CD14-positive monocyte (primary cell): ENCODE results near the gene PTGFRN. TPM values are rescaled to one million over a fixed set of nuclear protein-coding genes. Genes with fewer than 3 reads are reported as not detected.

Source experiments
- DNase-seq, 3 donors: peaks; one replicate each; pipeline ENCODE4 v3.0.0-alpha.2; 2011 to 2022
- H2AFZ ChIP-seq: 2 replicates; pipeline ENCODE4 v1.6.0; 2012; ENCODE audit warnings: mild to moderate bottlenecking, low read depth, low read length, inconsistent platforms; ENCODE audit not compliant: insufficient read depth, poor library complexity, severe bottlenecking
- H3K27ac ChIP-seq, 2 donors: 1 replicate in 1 of 2; 2 replicates in 1 of 2; pipeline ENCODE4 v1.5.1; 2012 to 2013; ENCODE audit warnings: low read length in 2 of 2, control low read depth in 1 of 2, inconsistent platforms in 1 of 2, low read depth in 1 of 2, mild to moderate bottlenecking in 1 of 2
- H3K27me3 ChIP-seq, 2 donors: one replicate each; pipeline versions ENCODE4 v1.6.0 to v1.6.1; 2011 to 2013; ENCODE audit warnings: low read length in 2 of 2; ENCODE audit not compliant: control insufficient read depth in 2 of 2, insufficient read depth in 2 of 2
- H3K36me3 ChIP-seq, 2 donors: replicated peaks in 1 of 2; 1 replicate in 1 of 2; 2 replicates in 1 of 2; pipeline versions ENCODE4 v1.5.1 to v1.6.1; 2012 to 2013; ENCODE audit warnings: low read length in 2 of 2, control low read depth in 1 of 2, inconsistent platforms in 1 of 2, mild to moderate bottlenecking in 1 of 2; ENCODE audit not compliant: insufficient read depth in 2 of 2, control insufficient read depth in 1 of 2
- H3K4me1 ChIP-seq, 2 donors: 1 replicate in 1 of 2; 2 replicates in 1 of 2; pipeline versions ENCODE4 v1.5.1 to v1.6.1; 2012 to 2013; ENCODE audit warnings: low read length in 2 of 2, control low read depth in 1 of 2, inconsistent platforms in 1 of 2, mild to moderate bottlenecking in 1 of 2, moderate library complexity in 1 of 2; ENCODE audit not compliant: insufficient read depth in 2 of 2, control insufficient read depth in 1 of 2
- H3K4me2 ChIP-seq: replicated peaks from 2 replicates; pipeline ENCODE3; 2012; ENCODE audit warnings: low read length, moderate library complexity, mild to moderate bottlenecking; ENCODE audit not compliant: poor library complexity, severe bottlenecking; ENCODE audit errors: extremely low read depth
- H3K4me3 ChIP-seq, 3 experiments: fragments of 200-600 bp in 1 of 3; sonication (generic) in 1 of 3; replicated peaks in 1 of 3; 1 replicate in 2 of 3; 2 replicates in 1 of 3; pipeline ENCODE4 v1.5.1; 2011 to 2013; ENCODE audit warnings: low read length in 3 of 3, mild to moderate bottlenecking in 3 of 3, control low read depth in 2 of 3, low read depth in 2 of 3, inconsistent platforms in 1 of 3, moderate library complexity in 1 of 3
- H3K79me2 ChIP-seq: 2 replicates; pipeline ENCODE4 v1.6.0; 2012; ENCODE audit warnings: mild to moderate bottlenecking, control low read depth, inconsistent platforms, low read length, moderate library complexity; ENCODE audit not compliant: insufficient read depth
- H3K9ac ChIP-seq: 2 replicates; pipeline ENCODE4 v1.6.0; 2017; ENCODE audit warnings: low read length, mild to moderate bottlenecking; ENCODE audit not compliant: insufficient read depth, poor library complexity, severe bottlenecking
- H3K9me3 ChIP-seq, 2 donors: replicated peaks in 1 of 2; 1 replicate in 1 of 2; 2 replicates in 1 of 2; pipeline versions ENCODE4 v1.5.1 to v1.6.1; 2012 to 2013; ENCODE audit warnings: low read length in 2 of 2, control low read depth in 1 of 2; ENCODE audit not compliant: control insufficient read depth in 1 of 2, insufficient read depth in 1 of 2
- H4K20me1 ChIP-seq: 2 replicates; pipeline ENCODE4 v1.6.0; 2012; ENCODE audit warnings: mild to moderate bottlenecking, low read length, control low read depth, moderate library complexity; ENCODE audit not compliant: insufficient read depth
- H3K27ac Mint-ChIP-seq, 7 donors: one replicate each; pipeline ENCODE4 v1.8.0; 2020; ENCODE audit warnings: mild to moderate bottlenecking in 7 of 7, mixed read lengths in 7 of 7, moderate library complexity in 6 of 7, inconsistent platforms in 2 of 7
- H3K27me3 Mint-ChIP-seq, 3 donors: one replicate each; pipeline ENCODE4 v1.8.0; 2021 to 2022; ENCODE audit warnings: low read depth in 3 of 3, mild to moderate bottlenecking in 3 of 3, mixed read lengths in 3 of 3, moderate library complexity in 3 of 3, inconsistent platforms in 1 of 3
- H3K36me3 Mint-ChIP-seq, 2 donors: one replicate each; pipeline ENCODE4 v1.8.0; 2020; ENCODE audit warnings: mixed read lengths in 2 of 2, inconsistent platforms in 1 of 2, mild to moderate bottlenecking in 1 of 2
- H3K4me1 Mint-ChIP-seq: one replicate; pipeline ENCODE4 v1.8.0; 2020; ENCODE audit warnings: mild to moderate bottlenecking, mixed read lengths
- H3K4me3 Mint-ChIP-seq, 2 donors: one replicate each; pipeline ENCODE4 v1.8.0; 2020; ENCODE audit warnings: mild to moderate bottlenecking in 2 of 2, mixed read lengths in 2 of 2, moderate library complexity in 1 of 2
- H3K9me3 Mint-ChIP-seq, 7 donors: one replicate each; pipeline ENCODE4 v1.8.0; 2020 to 2022; ENCODE audit warnings: mixed read lengths in 7 of 7, mild to moderate bottlenecking in 6 of 7, moderate library complexity in 6 of 7, inconsistent platforms in 2 of 7
- CTCF ChIP-seq: fragments of 200-600 bp; IDR thresholded peaks from one replicate; pipeline ENCODE4 v1.8.0; 2022; ENCODE audit warnings: antibody characterized with exemption, mild to moderate bottlenecking
- WGBS: methylation state at CpG from one replicate; pipeline ENCODE4 v1.1.5; 2013; ENCODE audit warnings: missing lambda C conversion rate; ENCODE audit not compliant: insufficient coverage; 5-methylcytosine and 5-hydroxymethylcytosine counted together
- intact Hi-C, 2 donors: fragments of 100-400 bp; cut with micrococcal nuclease; formaldehyde crosslinking; loops; one replicate each; pipeline versions ENCODE4 v1.15.0 to v1.15.1; 2023
- polyA plus RNA-seq, 3 donors: library from polyadenylated mRNA; depleted of rRNA in 1 of 3; unstranded in 2 of 3; stranded (reverse) in 1 of 3; fragments of 300-500 nt in 2 of 3; fragments of >200 nt in 1 of 3; fragmentation: Illumina TruSeq in 2 of 3; gene quantifications; 1 replicate in 2 of 3; 2 replicates in 1 of 3; pipeline ENCODE4 v1.2.3, GENCODE V29; 2012 to 2021

Gene PTGFRN
- polyA plus RNA-seq, 3 donors = 1.5 to 2.9 (median 1.6) TPM

GRCh38 chr1:116868385-116868784 is 41.3 kb upstream of the PTGFRN start:
- no peak for DNase-seq
- no peaks in the 10 kb centered on the region for H3K79me2 ChIP-seq
- no peak overlapping the region for H3K27ac Mint-ChIP-seq
- peaks cover 6% of the 10 kb centered on the region for H3K4me1 Mint-ChIP-seq
- TF ChIP-seq CTCF = no peak
- H3K36me3 Mint-ChIP-seq = no peaks in the 10 kb centered on the region
- no peaks in the 10 kb centered on the region for H3K36me3 ChIP-seq
- peaks cover 12 to 26% of the 10 kb centered on the region in 2 donors for H3K9me3 ChIP-seq
- H3K27me3 ChIP-seq = no peaks in the 10 kb centered on the region
- H3K4me3 Mint-ChIP-seq = no peak overlapping the region
- H3K4me3 ChIP-seq = no peak overlapping the region
- 70% methylated on average over 2 of the region's 3 CpGs for WGBS
- H3K27me3 Mint-ChIP-seq = peaks cover 2 to 5% (median 5%) of the 10 kb centered on the region in 3 donors
- H3K4me2 ChIP-seq = no peak overlapping the region
- no peak overlapping the region for H3K9ac ChIP-seq
- H2AFZ ChIP-seq = no peak overlapping the region
- H3K9me3 Mint-ChIP-seq = peaks cover 0 to 5% (median 0%) of the 10 kb centered on the region in 7 donors
- H3K27ac ChIP-seq = no peak overlapping the region
- intact Hi-C loops = no loop called here
- H3K4me1 ChIP-seq = peaks cover 0 to 5% of the 10 kb centered on the region in 2 donors
- no peaks in the 10 kb centered on the region for H4K20me1 ChIP-seq

- WGBS = 100% methylated on average over 4 of the region's 4 CpGs
- Histone ChIP-seq H3K27ac (no peak overlapping the region), H3K36me3 (no peaks in the 10 kb centered on the region), H3K9me3 (peaks cover 12 to 22% of the 10 kb centered on the region in 2 donors), H3K4me3 (no peak overlapping the region), H4K20me1 (no peaks in the 10 kb centered on the region), H3K9ac (no peak overlapping the region), H3K4me2 (no peak overlapping the region), H2AFZ (no peak overlapping the region), H3K79me2 (no peaks in the 10 kb centered on the region), H3K4me1 (peaks cover 0 to 6% of the 10 kb centered on the region in 2 donors), H3K27me3 (no peaks in the 10 kb centered on the region)
- Mint-ChIP-seq H3K27ac (no peak overlapping the region), H3K27me3 (peaks cover 2 to 5% (median 5%) of the 10 kb centered on the region in 3 donors), H3K4me3 (no peak overlapping the region), H3K9me3 (peaks cover 0 to 5% (median 0%) of the 10 kb centered on the region in 7 donors), H3K4me1 (peaks cover 6% of the 10 kb centered on the region), H3K36me3 (no peaks in the 10 kb centered on the region)
- no peak for DNase-seq
- intact Hi-C loops = no loop called here
- no peak for TF ChIP-seq CTCF
These were observed 40.1 kb upstream of the PTGFRN start for GRCh38 chr1:116869611-116870010.
